Stimulated activated CD8-positive, alpha-beta memory T cell treated with anti-CD3 and anti-CD28 coated beads, Interleukin-7, amount 100 ng/mL, for 24 hours (primary cell): ENCODE measurements around the gene NEK11.

Experiments
- DNase-seq: peaks from one replicate; pipeline ENCODE4 v3.0.0-alpha.2; 2020; ENCODE audit warnings: low read depth

NEK11 gene

DNA sequence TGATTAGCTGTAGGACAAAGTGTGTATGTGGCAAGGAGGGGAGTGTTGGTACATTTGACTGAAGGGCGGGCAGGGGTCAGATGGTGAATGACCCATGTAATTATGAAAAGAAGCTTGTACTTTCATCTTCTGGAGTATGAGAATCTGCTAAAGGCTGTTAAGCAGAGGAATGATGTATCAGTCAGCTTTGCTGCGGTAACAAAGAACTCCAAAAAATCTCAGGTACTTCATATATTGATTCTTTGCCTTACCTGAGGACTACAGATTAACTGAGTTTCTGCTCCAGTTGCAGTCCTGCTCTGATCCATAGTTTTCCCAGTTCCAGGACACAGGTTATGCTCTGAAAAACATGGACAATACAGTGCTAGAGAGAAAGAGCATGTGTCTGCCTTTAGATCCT, 115.1 kb downstream of the NEK11 start:
- no peak for DNase-seq

DNA sequence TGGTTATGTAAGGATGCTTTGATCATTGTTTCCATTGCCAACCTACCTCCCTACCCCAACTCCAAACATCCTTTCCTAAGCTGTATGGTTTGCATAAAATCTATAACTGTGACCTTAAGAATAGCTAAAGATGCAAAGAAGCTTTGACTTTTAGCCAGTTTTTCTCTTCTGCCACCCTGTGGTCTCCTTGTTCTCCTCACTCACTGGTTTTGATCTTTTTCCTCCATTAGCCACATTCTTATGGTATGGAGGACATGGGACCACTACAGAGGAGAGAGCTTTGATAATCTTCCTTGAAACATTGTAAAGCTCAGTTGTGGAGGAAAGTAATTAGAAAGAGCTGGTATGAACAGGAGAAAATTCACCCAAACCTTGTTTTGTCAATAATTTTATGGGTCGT, 115.9 kb downstream of the NEK11 start:
- DNase-seq, result no peak

DNA sequence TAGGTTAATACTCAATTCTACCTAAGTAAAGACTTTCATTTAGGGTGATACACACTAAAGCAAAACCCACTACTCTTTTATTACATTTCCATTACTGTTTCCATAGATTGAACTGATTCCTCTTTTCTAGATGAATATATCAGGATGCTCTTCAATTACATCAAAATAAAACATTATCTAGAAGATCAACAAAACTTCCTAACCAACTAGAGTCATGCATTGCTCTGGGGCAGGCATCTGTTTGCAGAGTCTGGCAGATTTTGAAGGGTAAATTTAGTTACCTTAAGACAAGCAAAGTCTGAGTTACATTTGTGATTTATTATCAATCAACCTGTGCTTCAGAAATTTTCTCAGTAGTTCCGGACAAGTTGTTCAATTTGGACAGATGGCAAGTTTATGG, 117.1 kb downstream of the NEK11 start:
- no peak for DNase-seq

DNA sequence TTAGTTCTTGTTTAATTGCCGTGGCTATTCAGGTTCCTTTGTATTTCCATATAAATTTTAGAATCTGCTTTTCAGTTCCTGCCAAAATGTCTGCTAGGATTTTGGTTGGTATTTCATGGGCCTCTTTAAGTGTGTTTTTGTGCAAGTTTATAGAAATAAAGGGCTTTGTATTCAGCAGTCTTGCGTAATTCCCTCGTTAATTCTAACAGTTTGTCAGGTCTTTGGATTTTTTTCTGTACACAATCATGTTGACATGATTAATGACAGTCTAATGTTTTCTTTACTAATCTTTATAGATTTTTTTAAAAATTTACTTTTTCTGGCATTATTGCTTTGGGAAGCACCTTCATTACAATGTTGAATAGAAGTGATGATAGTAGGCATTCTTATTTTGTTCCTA, 120.9 kb downstream of the NEK11 start:
- no peak for DNase-seq

DNA sequence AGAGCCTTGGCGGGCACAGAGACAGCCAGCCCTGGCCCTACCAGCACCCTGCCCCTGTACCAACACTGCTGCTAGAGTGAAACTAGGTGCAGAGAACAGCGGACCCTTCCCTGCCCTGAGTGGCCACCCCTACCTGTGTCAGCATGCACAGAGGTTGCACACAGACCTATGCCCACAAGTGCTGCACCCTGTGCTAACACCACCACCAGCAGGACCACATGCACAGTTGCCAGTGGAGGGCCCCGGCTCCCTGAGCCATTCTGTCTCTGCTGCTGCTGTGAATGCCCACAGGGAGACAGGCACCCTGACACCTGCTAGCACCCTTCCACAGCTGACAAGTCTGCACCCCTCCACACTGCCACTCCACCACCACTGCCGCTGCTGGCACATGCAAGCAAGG, 131.8 kb downstream of the NEK11 start:
- no peak for DNase-seq

DNA sequence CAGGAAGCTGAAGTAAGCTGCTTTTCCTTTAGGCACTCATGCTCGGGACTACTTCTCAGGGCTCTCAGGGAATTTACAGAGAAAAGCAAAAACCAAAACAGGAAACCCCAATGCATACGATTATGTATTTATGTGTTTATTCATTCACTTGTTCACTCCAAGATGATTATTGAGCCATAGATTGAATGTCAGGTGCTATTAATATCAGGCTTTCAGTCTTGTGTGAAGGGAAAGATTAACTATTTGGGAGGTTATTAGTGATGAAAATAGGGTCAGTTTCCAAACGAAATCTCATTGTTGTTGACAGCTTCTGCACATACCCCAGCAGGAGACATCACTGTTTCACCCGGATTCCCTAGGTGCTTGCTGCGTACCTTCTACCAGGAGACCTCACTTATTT, 135.8 kb downstream of the NEK11 start:
- no peak for DNase-seq

DNA sequence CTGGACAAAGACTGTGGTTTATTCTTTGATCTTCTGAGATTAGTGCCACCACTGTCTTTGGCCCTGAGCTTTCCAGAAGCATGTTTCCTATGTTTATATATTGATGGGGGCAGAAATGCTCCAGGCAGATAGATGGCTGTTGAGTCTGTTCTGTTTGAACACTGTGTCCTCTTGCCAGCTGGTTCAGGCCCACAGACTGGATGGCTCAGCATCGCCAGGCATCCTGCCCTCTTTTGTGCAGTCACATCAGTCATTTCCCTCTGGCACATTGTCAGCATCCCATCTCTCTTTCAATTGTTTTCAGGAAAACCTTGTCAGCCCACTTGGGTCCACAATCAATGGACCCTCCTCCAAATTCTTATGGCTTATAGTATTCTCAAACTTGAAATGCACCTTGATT, 141.2 kb downstream of the NEK11 start:
- no peak for DNase-seq

DNA sequence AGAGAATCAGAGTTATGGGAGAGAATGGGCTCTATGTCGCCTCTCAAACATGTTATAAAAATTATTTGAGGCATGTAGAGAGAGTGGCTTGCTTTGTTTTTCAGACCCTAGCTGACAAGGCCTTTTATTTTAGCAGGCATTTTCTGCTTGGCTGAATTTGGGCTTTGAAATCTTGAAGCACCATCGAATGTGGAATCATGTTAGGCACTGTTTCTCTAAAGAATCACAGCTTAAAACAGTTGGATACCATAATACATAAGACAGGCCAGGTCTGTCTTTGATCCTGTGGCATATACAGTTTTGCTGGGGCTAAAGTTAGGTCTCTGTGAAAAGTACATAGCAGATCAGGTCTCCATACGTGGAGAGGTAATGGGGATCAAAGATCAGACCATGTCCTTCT, 142.7 kb downstream of the NEK11 start:
- no peak for DNase-seq

DNA sequence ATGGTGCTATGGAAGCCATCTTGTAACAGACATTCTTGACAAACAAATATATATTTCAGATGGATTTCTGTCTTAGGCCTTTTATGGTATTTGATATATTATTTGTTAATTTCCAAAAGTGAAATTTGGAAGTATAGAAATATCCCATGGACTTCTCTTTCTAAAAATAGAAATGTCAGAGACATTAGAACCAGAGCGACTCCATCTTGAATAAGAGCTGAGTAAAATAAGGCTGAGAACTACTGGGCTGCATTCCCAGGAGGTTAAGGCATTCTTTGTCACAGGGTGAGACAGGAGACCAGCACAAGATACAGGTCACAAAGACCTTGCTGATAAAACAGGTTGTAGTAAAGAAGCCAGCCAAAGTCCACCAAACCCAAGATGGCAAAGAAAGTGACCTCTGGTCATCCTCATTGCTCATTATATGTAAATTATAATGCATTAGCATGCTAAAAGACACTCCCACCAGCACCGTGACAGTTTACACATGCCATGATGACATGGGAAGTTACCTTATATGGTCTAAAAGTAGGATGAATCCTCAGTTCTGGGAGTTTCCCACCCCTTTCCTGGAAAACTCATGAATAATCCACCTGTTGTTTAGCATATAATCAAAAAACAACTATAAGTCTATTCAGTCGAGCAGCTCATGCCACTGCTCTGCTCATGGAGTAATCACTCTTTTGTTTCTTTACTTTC, 146.0 kb downstream of the NEK11 start:
- DNase-seq, result no peak

DNA sequence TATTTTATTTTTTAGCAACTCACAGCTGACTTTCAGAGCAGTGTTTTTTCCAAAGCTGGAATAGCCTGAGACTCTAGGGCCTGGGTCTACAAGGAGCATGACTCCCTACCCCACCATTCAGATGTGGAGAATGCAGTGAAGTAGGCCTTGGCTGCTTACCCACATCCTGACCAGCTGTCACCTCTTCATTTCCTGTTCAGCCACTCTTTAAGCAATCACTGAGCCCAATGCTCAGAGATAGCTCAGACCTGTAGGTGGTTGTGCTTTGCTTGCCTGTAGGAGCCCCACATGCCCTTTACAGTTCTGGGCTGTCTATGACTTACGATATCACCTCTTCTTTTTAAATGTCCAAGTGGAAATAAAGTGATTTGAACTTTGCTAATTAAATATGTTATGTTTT, 148.1 kb downstream of the NEK11 start:
- DNase-seq, result no peak

DNA sequence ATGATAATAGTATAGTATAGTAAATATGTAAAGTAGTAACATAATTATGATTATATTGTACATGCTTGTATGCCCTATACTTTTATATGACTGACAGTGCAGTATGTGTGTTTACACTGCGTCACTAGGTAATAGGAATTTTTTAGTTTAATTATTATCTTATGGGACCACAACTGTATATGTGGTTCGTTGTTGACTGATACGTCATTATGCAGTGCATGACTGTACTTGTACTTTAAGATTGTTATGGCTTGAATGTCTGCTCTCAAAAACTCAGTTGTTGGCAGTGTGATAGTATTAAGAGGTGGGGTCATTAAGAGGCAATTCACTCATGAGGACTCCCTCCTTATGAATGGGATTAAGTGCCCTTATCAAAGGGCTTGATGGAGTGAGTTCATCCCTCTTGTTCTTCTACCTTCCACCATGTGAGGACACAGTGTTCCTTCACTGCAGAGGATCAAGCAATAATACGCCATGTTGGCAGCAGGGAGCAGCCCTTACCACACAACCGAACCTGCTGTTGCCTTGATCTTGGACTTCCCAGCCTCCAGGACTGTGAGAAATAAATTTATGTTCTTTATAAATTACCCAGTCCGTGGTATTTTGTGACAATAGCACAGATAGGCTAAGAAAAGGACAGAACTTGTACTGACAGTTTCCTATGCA, 152.2 kb downstream of the NEK11 start:
- DNase-seq, result no peak

DNA sequence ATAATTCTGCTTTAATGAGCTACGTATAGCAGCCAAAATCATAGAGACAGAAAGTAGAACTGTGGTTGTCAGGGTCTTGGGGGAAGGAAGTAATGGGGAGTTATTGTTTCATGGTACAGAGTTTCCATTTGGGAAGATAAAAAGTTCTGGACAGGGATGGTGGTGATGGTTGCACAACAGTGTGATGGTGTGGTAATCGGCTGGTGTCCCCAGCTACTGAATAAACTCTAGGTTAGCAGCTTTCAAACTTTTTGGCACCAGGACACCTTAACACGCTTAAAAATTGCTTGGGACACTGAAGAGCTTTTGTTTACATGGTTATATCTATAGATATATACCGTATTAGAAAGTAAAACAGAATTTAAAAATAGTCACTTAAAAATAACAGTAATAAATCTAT, 166.0 kb downstream of the NEK11 start:
- no peak for DNase-seq

DNA sequence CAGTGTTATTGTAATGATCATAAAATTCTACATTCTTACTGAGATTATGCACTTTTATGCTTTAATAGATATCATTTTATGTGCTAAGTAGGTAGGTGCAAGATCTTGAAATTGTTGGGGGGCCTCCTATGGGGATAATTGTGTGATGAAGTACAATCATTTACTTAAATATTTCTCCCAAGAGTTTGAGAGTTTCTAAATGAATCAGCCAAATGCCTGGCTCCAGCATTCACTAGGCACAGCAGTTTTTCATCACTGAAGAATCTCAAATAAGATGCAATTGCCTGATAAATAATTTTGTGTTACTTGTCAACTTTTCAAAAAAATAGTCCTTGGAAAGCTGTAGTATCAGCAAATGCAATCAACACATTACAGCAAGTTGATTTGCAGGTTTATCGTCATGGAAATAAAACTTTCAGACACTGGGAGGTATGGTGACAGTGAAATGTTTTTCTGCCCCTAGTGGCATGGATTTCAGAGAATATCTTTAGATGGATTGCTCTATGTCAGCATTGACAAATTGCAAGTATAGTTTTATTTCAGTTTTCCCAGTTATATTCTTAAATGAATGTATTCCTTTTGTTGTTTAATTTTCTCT, 167.1 kb downstream of the NEK11 start:
- DNase-seq, result no peak

DNA sequence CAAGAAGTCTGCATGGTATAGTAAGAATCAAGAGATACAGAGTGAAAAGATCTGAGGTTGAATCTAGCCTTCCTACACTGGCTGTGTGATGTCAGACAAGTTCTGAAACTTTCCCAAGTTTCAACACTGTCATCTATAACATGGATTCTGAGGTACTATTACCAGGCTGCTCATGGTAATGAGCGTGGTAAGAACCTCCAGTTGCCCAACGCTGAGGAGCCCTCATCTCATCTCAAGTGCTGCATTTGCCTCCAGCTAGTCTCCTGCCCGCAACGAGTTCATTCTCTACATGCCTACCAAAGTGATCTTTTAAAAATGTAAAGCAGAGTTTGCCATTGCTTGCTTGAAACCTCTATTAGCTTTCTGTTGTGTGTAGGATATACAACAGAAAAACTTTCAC, 168.1 kb downstream of the NEK11 start:
- no peak for DNase-seq

DNA sequence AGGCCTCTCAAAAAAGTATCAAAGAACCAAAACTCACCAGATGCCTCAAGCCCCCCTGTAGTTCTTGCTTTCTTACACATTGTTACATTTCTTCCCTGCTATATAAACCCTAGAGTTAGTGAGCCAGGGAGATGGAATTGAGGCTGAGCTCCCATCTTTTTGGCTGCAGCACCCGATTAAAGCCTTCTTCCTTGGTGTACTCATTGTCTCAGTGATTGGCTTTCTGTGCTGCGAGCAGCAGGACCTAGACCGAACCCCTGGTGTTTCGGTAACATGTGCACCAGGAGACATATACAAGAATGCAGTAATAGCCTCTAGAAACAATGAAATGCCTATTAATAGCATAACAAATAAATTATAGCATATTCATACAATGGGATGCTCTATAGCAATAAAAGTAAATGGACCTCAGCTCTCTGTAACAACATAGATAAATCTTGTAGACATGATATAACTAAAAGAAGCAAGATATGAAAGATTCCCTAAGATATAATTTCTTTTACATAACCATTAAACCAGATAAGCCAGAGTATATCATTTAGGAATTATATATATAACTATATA, 174.0 kb downstream of the NEK11 start:
- no peak for DNase-seq

DNA sequence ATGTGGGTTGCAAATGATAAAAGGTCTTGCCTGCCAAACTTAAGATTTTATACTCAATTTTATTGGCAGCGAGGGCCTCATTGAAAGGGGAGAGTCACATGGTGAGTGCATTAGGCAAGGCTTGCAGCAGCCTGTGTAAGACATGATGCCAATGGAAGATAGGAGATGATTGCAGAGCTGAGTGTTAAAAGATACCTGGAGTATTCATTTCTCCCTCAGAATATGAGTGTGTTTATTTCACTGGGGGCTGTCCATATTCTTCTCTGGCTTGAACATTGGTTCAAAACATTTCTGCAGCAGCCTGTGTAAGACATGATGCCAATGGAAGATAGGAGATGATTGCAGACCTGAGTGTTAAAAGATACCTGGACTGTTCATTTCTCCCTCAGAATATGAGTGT, 189.7 kb downstream of the NEK11 start:
- no peak for DNase-seq

DNA sequence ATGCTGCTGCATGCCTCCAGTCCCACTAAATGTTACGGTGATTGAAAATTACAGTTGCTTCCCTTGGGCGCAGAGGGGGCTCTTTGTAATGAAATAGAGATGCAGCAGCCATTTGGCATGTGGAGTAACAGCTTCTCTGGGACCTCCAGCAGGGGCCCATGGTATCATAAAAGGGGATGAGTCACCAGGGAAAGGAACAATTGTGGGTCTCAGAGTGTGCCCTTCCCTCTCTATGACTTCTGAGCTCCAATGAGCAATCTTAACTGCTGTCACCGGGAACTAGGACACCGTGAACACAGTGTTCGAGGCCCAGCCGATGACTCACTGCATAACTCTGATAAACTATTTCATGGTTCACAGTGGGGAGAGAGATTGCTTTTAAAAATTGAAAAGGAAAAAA, 190.1 kb downstream of the NEK11 start:
- no peak for DNase-seq

DNA sequence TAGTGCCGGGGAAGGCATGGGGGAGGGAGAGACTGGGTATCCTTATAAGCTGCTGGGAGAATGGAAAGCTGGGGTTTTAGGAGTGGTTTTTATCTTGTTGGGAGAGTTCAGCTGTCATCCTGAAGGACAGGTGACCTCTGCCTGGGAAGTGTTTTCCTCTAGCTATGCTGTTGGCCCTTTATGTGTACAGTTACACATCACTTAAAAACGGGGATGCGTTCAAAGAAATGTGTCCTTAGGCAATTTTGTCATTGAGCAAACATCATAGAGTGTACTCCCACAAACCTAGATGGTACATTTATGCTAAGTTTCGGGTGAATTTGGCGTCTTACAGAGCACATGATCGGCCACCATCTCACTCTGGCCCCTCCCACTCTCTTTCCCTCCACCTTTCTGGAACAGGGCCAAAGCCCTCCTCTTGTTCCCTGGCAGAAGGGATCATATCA, 190.6 kb downstream of the NEK11 start:
- no peak for DNase-seq

DNA sequence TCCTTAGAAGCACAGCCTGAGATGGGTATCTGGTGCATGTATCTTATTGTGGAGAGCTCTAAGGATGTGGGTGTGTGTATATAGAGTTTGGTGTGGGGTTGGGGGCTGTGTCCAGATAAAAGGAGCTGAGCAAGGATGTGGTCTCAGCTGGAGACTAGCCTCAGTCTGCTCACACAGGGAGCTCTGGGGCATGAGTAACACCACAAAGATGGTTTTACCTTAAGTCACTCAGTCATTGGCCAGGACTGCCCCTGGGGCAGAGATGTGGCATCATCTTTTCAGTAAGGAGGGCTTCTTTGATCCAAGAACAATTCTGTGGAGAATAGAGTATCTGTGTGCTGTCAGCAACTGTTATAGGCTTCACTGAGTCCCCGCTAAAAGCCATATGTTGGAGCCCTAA, 191.5 kb downstream of the NEK11 start:
- no peak for DNase-seq

DNA sequence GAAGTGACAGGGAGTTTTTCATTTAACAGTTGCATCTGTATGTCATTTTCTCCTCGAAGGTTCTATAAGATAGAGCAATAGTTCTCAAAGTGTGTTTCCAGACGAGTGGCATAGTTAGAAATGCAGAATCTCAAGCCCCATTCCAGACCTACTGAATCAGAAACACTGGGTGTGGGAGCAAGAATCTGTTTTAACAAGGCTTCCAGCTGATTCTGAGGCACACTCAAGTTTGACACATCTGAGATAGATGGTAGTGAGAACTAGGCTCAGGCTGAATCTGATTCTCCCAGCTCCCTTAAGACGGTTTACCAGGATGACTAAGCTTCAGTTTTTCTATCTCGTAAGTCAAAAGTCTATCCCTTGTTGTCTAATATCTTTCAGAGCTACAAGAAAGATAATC, 195.1 kb downstream of the NEK11 start:
- DNase-seq, result no peak

DNA sequence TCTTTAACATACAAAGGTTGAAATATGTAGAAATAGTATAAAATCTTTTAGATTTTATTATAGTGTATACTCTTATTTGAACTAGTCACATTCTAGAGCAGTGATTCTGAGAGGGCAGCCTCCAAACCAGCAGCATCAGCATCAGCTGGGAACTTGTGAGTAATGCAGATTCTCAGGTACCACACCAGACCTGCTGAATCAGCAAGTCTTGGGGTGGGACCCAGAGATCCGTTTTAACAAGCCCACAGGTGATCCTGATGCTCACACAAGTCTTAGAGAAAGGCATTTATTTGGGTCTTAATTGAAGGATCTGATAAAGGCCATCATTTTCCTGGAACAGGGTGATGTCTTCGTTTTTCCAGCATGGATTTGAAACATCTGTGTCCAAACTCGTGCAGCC, 195.9 kb downstream of the NEK11 start:
- no peak for DNase-seq

DNA sequence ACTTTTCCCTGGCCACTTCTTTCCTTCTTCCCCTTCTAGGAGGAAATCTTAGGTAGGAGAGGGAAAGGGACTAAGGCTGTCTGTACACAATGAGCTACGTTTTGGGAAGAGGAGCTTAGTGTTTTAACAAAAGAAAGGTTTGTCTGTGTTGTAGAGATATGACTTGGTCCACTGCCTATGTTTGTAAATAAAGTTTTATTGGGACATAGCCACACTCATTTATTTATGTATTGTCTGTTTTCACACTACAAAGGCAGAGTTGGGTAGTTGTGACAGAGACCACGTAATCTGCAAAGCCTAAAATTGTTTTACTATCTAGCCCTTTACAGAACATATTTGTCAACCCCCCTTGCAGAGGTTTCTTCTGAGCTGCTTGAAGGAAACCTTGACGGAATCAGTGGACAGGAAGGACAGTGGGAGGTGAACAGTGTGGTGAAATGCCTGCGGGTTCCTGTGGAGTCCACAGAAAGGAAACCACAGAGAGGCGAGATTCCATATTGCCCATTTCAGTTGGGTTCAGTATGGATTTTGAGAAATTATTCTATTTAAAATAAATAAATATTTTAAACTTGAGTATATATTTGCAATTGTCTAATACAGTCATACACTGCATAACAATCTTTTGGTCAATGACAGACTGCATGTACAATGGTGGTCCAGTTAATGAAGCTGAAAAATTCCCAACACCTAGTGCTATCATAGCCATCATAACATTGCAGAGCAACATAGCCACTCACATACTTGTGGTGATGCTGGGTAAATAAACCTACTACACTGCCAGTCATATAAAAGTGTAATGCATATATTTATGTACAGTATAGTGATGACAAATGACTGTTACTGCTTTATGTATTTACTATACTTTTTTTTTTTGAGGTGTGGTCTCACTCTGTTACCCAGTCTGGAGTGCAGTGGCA, 197.0 kb downstream of the NEK11 start:
- no peak for DNase-seq
